OCI-LY7 (cell line): ENCODE data around the gene TM4SF4.

Experiments used
- EZH2phosphoT487 ChIP-seq: fragments of 200-600 bp; sonication (generic); IDR thresholded peaks from 2 replicates; pipeline ENCODE4 v1.6.1; 2018; ENCODE audit warnings: low read depth, borderline replicate concordance, mild to moderate bottlenecking, mixed run types, antibody characterized with exemption, low read length, moderate library complexity, mixed read lengths
- TF ChIP-seq, protein P1 (sequence below): fragments of 200-600 bp; sonication (generic); conservative IDR thresholded peaks from 2 replicates; pipeline ENCODE4 v1.5.1; 2014; ENCODE audit warnings: mild to moderate bottlenecking, antibody characterized with exemption, low read length, moderate library complexity, mixed read lengths

DNA sequence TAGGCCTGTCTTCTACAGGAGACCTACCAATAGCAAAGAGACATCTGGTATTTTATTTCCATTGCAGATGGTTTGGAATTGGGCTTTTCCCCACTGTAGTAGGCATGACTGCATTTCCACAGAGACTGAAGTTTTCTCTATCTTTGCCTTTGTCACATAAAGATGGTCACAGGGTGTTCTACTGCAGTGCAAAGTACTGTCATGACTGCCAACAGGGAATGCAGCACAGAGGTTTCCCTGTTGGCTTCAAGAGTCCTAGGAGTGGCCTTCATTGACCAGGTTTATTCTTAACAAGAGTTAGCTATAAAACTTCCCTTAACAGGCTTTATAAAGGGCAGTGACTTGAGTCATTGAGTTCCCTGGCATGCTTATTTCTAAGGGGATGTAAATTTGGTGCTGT, 36.8 kb upstream of the TM4SF4 start:
- TF ChIP-seq, protein P1, sequence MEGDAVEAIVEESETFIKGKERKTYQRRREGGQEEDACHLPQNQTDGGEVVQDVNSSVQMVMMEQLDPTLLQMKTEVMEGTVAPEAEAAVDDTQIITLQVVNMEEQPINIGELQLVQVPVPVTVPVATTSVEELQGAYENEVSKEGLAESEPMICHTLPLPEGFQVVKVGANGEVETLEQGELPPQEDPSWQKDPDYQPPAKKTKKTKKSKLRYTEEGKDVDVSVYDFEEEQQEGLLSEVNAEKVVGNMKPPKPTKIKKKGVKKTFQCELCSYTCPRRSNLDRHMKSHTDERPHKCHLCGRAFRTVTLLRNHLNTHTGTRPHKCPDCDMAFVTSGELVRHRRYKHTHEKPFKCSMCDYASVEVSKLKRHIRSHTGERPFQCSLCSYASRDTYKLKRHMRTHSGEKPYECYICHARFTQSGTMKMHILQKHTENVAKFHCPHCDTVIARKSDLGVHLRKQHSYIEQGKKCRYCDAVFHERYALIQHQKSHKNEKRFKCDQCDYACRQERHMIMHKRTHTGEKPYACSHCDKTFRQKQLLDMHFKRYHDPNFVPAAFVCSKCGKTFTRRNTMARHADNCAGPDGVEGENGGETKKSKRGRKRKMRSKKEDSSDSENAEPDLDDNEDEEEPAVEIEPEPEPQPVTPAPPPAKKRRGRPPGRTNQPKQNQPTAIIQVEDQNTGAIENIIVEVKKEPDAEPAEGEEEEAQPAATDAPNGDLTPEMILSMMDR = no peak
- TF ChIP-seq EZH2phosphoT487 = no peak
